ENCODE results near the gene HIP1.
"Not testable (repeated sequence)": the region's sequence is repeated elsewhere in the genome, so short reads cannot be mapped to it uniquely, and the experiment has no call there.

HIP1 gene

GRCh38 chr7:75738604-75738974, at the start of gene HIP1:
HIP1 (minus strand) TSS chr7:75738941; CDS start chr7:75738920, 21 bp downstream.
- no peak for DNase-seq

- DNase-seq, result not testable (repeated sequence)
Observed at GRCh38 chr7:75788154-75788847, 49.6 kb upstream of the HIP1 start.

- DNase-seq, result not testable (repeated sequence)
Observed at GRCh38 chr7:75783058-75783457, 44.3 kb upstream of the HIP1 start.

GRCh38 chr7:75780647-75781273, 42.0 kb upstream of the HIP1 start:
- DNase-seq, result not testable (repeated sequence)

- DNase-seq, result not testable (repeated sequence)
Observed at GRCh38 chr7:75779516-75779915, 40.8 kb upstream of the HIP1 start.

GRCh38 chr7:75779035-75779434, 40.3 kb upstream of the HIP1 start:
- DNase-seq, result not testable (repeated sequence)

- DNase-seq, result peak; percentile 89
Observed at GRCh38 chr7:75776295-75776971, 37.7 kb upstream of the HIP1 start.

GRCh38 chr7:75773958-75774357, 35.2 kb upstream of the HIP1 start:
- not testable (repeated sequence) for DNase-seq

GRCh38 chr7:75772081-75773077, 33.6 kb upstream of the HIP1 start, which contains the start of gene CCL26:
CCL26 (minus strand) TSS chr7:75772211; CDS start chr7:75772176, 35 bp downstream.
- no peak for DNase-seq

- no peak for DNase-seq
Observed at GRCh38 chr7:75771224-75771623, 32.5 kb upstream of the HIP1 start.

GRCh38 chr7:75762350-75762917, 23.7 kb upstream of the HIP1 start:
- peak; percentile 41 for DNase-seq

GRCh38 chr7:75761801-75762200, 23.1 kb upstream of the HIP1 start:
- DNase-seq, result not testable (repeated sequence)

GRCh38 chr7:75758491-75758890, 19.8 kb upstream of the HIP1 start:
- DNase-seq, result no peak

GRCh38 chr7:75757860-75758259, 19.1 kb upstream of the HIP1 start:
- DNase-seq, result no peak

GRCh38 chr7:75756991-75757676, 18.4 kb upstream of the HIP1 start:
- peak; percentile 18 for DNase-seq

- no peak for DNase-seq
Observed at GRCh38 chr7:75756206-75756990, 17.7 kb upstream of the HIP1 start.

GRCh38 chr7:75743455-75743859, 4.7 kb upstream of the HIP1 start:
- DNase-seq, result no peak

- no peak for DNase-seq
Observed at GRCh38 chr7:75740846-75741497, 2.2 kb upstream of the HIP1 start.

GRCh38 chr7:75739796-75740672, 1.3 kb upstream of the HIP1 start:
- no peak for DNase-seq

Measured in activated CD4-positive, alpha-beta T cell treated with anti-CD3 and anti-CD28 coated beads, Interleukin-10, Interleukin-2, amounts not matched to agents 100 ng/mL and 50 ng/mL, durations not matched to agents 16 hours and 8 hours (primary cell).